Medulla oblongata (tissue), 1 donor: ENCODE results near the gene IL31RA.

Experiments
- DNase-seq: peaks from one replicate; pipeline ENCODE4 v3.0.0-alpha.2; 2015; ENCODE audit errors: extremely low spot score

The IL31RA gene

DNA sequence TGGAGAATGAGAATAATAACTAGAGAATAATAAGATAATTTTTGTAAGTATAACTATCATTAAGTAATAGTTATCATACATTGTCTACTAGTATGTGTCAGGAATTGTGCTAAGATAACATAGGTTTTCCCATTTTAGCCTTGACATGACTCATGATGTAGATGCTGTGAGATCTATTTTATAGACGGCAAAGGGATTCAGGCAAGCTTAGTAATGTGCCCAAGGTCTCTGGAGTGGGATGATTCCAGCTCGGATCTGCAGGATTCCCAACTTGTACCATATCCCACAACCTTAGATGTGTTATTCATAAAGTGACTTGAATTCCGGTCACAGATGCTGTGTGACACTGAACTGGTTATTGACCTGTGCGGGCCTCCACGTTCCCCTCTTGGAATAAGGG is 51.5 kb downstream of the IL31RA start:
- no peak for DNase-seq

DNA sequence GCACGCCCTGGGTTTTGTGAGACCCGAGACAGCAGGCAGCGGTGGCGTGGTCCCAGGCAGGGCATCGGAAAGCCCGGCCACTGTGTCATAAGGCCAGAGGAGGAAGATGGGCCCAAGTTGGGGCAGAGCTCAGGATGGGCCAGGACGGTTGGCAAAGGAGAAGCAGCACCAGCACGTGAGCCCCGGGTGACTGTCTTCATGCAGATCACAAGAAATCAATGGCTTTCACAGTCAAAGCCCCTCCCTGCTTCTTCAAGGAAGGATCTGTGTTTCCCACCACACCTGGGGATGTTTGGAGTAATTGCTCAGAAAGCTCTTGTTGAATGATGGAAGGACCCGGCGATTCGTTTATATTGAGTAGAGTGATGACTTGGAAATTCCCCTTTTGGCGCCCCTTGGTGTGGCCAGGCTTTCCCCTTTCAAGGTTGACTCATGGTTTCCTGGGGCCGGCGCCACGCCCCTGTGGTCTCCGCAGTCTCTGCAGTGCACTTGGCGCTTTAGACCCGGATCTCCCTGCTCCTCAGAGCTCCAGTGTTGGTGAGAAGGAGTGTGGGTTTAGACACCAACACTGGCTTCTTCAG is 52.1 kb downstream of the IL31RA start:
- no peak for DNase-seq

DNA sequence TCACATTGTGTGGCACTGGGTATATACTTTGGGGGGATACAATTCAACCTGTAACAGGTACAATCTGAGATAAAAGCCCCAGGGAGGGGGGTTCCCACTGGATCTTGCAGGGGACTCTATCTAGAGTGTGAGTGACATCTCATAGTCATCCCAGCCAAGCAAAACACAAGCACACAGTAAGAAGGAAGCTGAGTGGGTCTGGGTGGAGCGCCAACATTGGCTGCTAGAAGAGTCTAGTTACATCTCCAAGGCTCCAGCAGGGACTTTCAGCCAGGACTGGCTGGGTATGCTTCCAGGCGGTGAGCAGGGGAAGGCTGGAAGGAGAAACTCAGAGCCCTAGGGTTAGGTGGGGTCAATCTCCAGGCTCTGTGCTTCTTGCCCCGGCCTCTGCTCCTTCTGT is 53.0 kb downstream of the IL31RA start:
- DNase-seq: peak; percentile 70

DNA sequence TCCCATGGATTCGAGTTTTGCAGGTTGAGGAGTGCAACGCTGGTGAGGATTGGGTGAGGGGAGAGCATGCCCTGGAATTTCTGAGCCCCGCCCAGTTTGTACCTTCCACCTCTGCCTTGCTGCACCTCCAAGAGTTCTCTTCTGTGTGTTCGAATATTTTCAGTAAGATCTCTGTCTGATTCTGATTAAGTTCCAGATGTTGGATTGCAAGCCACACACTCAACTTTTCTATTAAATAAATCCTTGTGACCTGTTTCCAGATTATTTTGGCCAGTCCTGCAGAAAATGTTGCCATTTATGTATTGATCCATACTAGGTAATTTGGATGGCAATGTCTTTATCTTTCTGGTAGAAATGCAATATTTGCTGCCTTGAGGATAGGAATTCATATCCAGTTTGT is 54.1 kb downstream of the IL31RA start:
- DNase-seq: no peak

DNA sequence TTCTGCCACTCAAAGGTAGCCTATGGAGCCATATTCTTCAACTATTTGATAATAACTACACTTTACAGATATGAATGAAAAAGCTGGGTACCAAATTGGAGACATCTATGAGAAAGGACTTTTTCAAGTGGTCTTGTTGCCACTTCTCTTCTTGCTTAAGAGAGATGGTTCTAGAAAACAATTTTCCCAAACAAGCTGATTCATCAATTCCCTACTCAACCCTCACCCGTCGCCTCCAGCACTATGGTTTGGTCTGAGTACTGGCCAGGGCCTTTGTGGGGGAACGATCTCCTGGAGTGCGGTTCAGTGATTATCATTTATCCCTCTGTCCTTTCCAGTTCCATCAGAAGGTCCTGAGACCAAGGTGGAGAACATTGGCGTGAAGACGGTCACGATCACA is 56.8 kb downstream of the IL31RA start:
- DNase-seq: no peak

DNA sequence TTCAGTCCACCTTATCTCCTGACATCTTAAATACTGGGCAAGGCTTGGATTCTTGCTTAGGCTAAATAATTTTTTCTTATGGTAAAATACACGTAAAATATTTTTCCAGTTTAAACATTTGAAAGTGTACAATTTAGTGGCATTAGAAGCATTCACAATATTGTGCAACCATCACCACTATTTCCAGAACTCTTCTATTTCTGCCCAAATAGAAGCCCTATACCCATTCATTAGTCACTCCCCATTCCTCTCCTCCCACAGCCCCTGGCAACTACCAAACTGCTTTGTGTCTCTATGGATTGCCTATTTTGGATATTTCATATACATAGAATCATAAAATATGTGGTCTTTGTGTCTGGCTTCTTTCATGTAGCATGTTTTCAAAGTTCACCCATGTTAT is 57.6 kb downstream of the IL31RA start:
- no peak for DNase-seq

DNA sequence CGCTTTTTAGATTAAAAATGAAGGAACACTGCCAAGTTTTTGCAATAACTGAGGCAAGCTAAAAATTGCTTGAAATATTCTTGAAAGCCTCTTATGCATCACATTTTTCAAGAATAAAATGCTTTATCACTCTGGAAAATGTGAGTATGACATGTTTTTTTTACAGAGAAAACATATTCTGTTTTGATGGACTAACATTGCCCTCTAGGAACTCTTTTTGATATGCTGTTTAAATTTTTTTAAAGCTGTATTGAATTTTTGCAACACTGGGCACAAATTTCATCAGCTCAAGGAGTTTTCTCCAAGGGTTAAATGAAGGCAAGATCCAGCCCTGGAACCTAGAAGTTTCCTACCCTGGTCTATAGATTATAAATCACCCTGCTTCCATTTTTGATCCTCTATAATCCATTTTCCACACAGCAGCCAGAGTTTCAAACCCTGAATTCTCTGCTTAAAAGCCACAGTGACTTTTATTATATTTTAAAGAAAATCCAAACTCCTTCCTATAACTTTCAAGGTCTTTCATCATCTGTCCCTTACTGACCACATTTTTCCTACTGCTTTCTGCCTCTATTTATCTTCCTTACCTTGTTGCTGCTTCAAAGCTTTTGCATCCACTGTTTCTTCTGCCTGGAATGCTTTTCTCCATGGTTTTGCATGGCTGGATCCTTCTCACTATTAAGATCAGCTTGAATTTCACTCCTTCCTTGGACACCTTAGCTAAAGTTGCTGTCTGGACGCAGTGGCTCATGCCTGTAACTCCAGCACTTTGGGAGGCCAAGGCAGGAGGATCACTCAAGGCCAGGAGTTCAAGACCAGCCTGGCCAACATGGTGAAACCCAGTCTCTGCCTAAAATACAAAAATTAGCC is 60.9 kb downstream of the IL31RA start:
- no peak for DNase-seq

DNA sequence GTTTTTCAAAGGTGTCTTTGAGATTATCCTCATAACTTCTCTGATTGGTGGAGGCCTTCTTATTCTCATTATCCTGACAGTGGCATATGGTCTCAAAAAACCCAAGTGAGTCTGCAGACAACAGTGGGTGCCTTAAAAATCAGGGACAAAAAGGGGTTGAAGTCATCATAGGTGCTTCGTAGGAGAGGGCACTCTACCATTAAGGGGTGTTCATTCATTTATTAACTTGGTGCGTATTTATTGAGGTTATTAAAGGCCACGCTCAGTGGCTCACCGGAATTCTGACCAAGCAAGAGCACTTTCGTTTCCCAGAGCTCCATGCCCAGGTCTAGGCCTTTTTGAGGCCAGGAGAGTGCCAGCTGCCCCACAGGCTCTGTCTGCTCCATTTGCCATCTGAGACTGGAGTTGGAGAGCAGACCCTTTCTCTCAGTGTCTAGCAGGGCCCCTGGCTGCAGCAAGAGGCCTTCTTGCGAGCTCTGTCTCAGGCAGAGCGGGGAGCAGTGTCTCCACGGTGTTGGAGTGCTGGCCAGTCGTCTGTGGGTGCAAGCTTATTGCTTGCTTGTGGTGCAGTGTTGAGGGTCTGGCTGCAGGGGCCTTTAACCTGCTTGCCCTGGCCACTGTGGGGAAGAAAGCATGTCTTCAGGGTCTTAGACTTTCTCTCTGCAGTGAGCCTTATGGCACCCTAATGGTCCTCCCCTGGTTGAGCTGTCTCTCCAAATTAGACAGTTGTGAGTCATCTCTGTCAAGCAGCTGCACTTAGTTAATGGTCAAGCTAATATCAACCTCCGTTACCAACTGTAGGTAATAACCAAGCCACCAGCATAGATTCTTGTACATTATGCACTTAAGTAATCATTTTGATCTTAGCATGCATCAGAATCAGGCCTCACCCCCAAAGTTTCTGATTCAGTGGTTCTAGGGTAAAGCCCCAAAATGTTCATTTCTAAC is 62.6 kb downstream of the IL31RA start:
- DNase-seq: no peak

DNA sequence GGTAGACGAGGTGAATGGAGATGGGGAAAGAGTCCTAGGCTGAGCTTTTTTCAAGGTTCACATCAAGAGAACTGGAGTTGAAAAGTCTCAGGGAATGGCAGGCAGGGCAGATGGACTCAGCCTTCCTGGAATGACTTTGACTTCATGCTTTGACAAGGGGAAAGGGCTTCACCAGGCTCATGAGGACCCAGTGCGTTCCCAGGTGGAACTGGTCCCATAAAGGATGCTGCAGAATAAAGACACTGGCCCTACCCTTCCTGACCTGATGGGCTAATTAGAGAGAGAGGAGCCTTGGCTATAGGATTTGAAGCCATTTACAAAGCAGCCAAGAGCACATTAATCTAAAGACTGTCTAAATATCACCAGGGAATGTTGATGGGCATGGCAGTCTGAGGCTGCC is 63.8 kb downstream of the IL31RA start:
- no peak for DNase-seq

DNA sequence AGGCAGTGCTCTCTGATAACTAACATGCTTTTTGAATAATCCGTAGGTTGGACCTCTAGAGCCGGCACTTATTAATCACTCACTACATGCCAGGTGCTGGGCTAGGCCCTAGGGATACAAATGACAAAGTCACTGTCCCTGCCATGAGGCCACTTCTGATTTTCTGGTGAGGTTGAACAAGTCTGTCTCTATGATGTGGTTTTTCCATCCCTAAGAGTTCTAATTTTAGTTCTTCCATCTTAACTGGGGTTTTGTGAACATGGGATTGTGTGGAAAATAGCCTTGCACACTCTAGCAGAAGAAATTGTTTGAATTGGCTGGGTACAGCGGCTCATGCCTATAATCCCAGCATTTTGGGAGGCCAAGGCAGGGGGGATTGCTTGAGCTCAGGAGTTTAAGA is 64.6 kb downstream of the IL31RA start:
- no peak for DNase-seq

DNA sequence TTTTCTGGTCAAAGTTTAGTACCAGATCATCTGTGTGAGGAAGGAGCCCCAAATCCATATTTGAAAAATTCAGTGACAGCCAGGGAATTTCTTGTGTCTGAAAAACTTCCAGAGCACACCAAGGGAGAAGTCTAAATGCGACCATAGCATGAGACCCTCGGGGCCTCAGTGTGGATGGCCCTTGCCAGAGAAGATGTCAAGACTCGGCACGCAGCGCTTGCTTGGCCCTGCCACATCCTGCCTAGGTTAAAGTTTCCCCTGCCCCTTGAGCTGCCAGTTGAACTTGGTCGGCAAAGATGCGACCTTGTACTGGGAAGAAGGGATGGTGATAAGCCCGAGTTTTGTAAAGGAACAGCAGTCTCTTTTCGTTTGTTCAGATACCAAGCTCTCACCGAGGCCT is 65.8 kb downstream of the IL31RA start:
- no peak for DNase-seq

DNA sequence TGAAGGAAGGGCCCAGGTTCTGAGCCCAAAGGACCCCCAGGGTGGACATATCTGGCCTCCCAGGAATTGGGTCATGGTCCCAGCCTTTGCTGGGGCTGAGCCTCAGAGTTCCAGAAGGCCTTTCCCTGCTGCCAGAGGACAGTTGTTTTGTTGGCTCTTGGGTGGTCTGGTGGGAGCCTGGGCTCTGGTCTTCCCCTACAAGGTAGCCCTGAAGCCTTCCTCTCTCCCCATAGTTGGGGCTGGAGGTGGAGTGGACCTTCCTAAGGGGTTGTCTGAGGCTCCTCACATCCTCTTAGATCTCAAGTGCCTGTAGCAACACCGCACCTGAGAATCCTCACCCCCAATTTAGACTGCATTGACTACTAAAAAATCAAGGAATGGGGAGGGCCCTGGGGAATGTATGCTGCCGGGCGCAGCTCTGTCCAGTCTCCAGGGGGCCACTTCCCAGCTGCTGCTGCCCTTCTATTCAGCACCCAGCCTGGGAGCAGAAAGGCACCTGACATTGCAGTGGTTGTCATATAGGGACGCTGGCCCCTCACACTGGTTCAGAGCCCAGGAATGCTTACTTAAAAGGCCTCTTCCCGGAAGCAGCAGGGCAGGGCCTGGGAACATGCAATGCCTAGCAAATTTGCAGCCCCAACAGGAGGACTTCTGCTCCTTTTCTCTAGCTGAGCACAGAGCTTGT is 66.4 kb downstream of the IL31RA start:
- DNase-seq: no peak

DNA sequence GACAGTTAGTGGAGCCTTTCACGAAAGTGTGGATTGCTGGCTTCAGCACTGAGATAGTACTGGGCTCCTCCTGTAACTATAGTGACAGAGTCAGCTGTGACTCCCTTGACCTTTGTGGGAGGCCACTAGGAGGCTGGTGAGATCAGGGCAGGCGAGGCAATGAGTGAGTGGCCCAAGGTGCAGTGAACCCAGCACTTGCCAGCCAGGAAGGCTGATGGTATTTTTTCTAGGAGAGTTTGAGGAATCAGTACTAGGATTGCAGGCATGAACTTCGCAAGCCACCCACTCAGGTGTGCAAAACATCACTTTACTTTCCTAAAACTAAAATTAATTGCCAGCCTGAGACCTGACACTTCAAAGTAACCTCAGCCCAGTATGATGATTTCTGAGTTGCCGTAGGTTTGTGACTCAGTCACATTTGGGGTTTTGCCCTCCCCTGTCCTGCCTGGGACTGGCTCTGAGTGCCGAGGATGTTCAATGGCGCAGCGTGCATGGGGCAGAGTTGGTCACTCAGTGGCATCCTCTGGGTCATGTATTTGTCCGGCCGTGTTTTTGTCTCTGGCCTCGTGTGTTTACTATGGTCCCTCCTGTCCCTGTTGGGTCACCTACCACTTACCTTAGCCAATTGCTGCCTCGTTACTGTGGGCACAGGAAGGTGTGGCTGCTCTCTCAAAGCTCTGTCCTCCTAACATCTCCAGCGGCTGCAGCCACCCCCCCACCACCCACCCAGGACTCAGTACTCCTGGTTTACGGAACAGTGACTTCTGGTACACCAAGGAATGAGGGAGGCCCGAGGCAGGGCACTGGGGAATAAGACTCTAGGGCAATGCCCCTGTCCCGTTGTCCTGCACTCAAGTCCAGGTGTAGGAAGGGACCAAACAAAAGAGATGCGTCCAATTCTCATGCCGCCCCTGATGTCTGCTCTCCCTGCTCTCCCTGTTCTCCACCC is 67.2 kb downstream of the IL31RA start:
- DNase-seq: no peak

DNA sequence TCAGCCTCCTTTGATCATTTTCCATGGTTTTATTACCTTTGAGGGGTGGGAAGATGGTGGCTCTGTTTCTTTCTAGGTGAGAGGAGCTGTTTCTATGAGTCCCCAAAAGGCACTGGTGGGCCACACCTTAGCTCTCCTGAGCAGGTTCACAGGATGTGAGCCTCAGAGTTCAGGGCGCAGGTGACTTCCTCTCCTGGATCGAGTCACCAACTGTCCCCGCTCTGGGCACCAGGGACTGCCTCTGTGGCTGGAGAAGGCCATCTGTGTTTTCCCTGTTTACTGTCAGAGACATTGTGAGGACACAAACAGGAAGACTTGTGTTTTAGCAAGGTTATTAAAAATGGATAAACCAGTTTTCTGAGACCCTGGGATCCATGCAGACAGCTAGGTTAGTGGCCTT is 68.5 kb downstream of the IL31RA start:
- no peak for DNase-seq

DNA sequence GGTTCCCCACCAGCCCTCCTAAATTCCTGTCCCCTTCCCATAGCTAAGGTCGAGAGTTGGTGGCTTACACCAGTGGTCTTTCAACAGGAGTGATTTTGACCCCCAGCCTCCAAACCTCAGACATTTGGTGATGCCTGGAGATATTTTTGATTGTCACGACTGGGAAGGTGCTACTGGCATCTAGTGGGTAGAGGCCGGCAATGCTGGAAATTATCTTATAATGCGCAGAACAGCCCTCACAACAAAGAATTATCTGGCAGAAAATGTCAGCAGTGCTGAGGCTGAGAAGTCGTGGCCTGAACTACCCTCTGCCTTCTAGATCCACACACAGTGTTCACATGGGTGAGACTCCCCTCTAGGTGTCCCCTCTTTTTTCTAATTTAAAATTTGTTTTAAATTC is 69.6 kb downstream of the IL31RA start:
- DNase-seq: no peak

DNA sequence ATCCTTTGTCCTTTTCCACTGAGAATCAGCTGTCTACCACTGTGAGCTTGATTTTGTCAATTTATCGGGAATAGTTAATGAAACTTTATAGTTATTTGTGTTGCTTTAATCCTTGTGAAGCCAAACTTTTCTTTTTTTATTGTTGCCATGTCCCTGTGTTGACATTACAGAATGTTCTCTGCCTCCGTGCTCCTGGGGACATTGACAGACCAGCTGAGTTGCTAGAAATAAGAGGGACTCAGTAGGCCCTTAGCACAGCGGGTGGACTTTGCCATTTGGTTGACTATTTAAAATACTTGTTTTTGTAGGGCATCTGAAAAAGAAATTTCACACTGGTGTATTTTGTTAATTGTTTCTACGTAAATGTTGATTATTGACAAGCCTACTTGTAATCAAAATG is 70.5 kb downstream of the IL31RA start:
- no peak for DNase-seq

DNA sequence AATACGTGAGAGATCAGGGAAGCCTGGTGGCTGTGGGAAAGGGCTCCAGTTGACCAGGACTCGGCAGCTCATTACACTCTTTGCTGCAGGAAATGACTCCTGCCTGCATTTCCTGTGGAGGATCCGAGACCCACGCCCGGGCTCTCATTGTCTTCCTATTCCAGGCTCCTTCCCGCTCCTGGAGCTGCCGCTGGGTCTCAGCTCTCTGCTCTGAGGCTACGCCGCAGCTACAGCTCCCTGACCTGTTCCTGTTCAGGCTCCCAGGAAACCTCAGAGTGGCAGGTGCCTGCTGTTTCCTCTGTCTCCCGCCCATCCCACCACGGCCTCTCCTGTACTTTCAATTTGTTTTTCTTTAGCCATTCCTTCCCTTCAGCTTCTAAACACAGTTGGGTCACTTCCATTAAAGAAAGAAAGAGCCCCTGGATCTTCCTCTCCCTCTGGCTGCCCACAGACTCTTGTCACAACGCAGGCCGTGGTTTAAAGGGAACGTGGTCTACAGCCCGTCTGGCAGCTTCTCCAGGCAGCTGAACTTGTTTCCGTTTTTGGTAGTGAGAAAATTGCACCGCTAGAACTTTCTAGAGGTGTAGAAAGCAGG is 72.1 kb downstream of the IL31RA start:
- peak; percentile 60 for DNase-seq

DNA sequence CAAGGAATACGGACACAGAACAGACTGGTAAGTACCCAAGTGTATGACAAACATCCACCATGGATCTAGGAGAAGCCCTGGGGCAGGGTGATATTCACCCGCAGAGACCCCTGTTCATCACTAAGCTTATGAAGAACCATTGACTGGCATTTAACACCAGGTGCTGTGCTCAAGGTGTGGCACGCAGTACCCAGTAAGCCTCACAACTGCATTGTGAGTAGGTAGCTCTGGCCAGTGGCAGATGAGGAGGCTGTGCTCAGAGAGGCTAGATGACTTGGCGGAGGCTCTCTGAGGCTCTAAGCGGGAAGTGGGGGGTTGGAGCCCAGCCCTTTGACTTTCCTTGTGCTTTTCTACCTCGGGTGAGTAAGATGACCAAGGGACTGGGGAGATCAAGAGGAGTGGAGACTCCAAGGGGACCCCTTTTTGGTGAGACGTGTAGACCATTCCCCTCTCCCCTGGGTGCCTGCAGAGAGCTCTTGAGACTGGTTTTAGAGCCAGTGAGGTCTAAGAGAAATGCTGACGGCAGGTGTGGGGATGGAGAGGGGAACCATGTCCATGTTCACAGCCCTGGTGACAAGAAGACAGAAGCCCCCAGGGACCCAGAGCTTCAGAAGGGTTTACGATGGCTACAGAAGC is 72.8 kb downstream of the IL31RA start:
- DNase-seq: no peak

DNA sequence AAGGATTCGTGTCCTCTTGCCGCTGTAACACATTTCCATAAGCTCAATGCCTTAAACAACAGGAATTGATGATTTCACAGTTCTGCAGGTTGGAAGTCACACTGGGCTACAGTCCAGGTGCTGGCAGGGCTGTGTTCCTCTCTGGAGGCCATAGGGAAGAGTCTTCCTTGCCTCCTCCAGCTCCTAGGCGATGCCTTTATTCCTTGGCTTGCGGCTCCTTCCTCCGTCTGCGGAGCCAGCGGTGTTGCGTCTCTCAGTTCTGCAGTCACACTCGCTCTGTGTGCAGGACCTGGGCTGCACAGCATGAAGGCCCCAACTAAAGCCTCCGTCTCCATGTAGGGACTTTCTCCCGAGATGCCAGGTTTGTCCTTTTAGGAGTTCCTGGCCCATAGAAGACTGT is 73.6 kb downstream of the IL31RA start:
- no peak for DNase-seq

DNA sequence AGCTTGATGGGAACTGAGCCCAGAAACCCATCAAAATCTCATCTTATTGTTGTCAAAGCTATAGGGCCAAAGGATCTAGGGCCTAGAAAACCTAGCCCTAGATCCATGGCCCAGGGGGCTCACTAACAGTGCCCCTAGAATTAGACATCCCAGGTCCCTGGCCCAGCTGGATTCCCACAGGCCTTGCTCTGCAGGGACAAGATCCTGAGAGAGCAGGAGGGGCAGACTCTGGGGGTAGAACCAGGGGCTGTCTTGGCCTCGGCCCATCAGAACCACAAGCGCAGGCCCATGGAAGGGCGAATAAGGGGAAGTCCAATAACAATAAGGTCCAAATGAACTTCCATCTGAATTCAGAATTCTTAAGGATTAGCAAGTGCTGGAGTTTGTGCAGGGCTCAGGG is 74.0 kb downstream of the IL31RA start:
- no peak for DNase-seq
